ENCODE data around the gene MAMSTR.

Gene MAMSTR

DNA sequence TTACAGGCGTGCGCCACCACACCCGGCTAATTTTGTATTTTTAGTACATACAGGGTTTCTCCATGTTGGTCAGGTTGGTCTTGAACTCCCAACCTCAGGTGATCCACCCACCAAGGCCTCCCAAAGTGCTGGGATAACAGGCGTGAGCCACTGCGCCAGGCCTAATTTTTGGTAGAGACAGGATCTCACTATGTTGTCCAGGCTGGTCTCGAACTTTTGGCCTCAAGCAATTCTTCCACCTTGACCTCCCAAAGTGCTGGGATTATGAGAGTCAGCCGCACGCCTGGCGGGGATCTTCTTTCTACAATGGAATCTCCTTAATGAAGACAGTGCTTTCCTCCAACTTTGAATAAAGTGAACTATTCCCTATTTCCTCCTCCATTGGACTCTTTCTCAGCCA, 15.1 kb upstream of the MAMSTR start:
- no peaks in the 10 kb centered on the region for H3K9me3 Mint-ChIP-seq

DNA sequence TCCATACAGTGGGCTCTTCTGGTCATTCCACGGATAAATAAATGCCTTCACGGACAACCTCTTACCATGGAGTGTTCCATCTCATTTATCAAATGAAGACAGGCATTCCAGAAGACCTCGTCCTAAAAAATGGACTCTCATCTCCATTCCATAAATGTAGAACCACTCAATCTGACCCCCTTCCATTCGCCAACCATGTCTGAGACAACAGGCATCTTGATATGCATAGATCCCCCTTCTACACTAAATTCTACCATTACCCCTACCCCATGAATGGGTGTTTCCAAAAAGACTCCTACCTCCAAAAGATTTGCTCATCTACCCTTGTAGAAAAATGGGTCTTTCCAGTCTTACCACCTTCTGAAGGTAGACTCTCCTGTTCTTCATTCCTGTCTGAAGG, 11.9 kb upstream of the MAMSTR start:
- H3K4me3 Mint-ChIP-seq = no peak overlapping the region
- no peak for TF ChIP-seq CTCF (IDR thresholded peaks at IDR 0.05)

More for the DNA sequence above, 15.1 kb upstream of the MAMSTR start:
- Mint-ChIP-seq H3K27ac (no peak overlapping the region), H3K4me3 (peak overlapping the region; percentile 79), H3K36me3 (ENCODE audit: low read depth) (peaks cover 4% of the 10 kb centered on the region), H3K27me3 (ENCODE audit: low read depth, poor library complexity) (peaks cover 28% of the 10 kb centered on the region), H3K4me1 (peaks cover 26% of the 10 kb centered on the region)
- DNase-seq = no peak
- TF ChIP-seq CTCF (IDR thresholded peaks at IDR 0.05) = no peak

GRCh38 chr19:48728911-48729664, 9.6 kb upstream of the MAMSTR start:
- peaks cover 26% of the 10 kb centered on the region for H3K36me3 Mint-ChIP-seq (ENCODE audit: low read depth)
- peaks cover 8% of the 10 kb centered on the region for H3K27me3 Mint-ChIP-seq (ENCODE audit: low read depth, poor library complexity)
- H3K4me1 Mint-ChIP-seq = peaks cover 11% of the 10 kb centered on the region
- no peak overlapping the region for H3K4me3 Mint-ChIP-seq
- H3K27ac Mint-ChIP-seq = no peak overlapping the region
- TF ChIP-seq CTCF (IDR thresholded peaks at IDR 0.05) = no peak
- H3K9me3 Mint-ChIP-seq = no peaks in the 10 kb centered on the region
- DNase-seq = no peak

More for the DNA sequence above, 11.9 kb upstream of the MAMSTR start:
- H3K9me3 Mint-ChIP-seq = no peaks in the 10 kb centered on the region
- peaks cover 8% of the 10 kb centered on the region for H3K4me1 Mint-ChIP-seq
- H3K27ac Mint-ChIP-seq = no peak overlapping the region
- DNase-seq = no peak
- peaks cover 13% of the 10 kb centered on the region for H3K36me3 Mint-ChIP-seq (ENCODE audit: low read depth)
- H3K27me3 Mint-ChIP-seq (ENCODE audit: low read depth, poor library complexity) = peaks cover 15% of the 10 kb centered on the region

GRCh38 chr19:48726556-48726955, 7.0 kb upstream of the MAMSTR start:
- Mint-ChIP-seq H3K9me3 (no peaks in the 10 kb centered on the region), H3K4me3 (no peak overlapping the region), H3K36me3 (ENCODE audit: low read depth) (peaks cover 26% of the 10 kb centered on the region), H3K27me3 (ENCODE audit: low read depth, poor library complexity) (peaks cover 4% of the 10 kb centered on the region), H3K27ac (no peak overlapping the region), H3K4me1 (peaks cover 11% of the 10 kb centered on the region)
- no peak for TF ChIP-seq CTCF (IDR thresholded peaks at IDR 0.05)
- no peak for DNase-seq

- Mint-ChIP-seq H3K4me1 (peaks cover 23% of the 10 kb centered on the region), H3K4me3 (peak overlapping the region; percentile 12), H3K27me3 (ENCODE audit: low read depth, poor library complexity) (peaks cover under 1% of the 10 kb centered on the region), H3K27ac (peak overlapping the region; percentile 60), H3K9me3 (no peaks in the 10 kb centered on the region), H3K36me3 (ENCODE audit: low read depth) (peaks cover 22% of the 10 kb centered on the region)
- no peak for DNase-seq
- TF ChIP-seq CTCF (IDR thresholded peaks at IDR 0.05) = no peak
These were observed 5.5 kb upstream of the MAMSTR start for GRCh38 chr19:48724796-48725753.

Data from nephron progenitor cell (in vitro differentiated cells).